Measurements from ENCODE around the gene NRDE2.
"Not testable (repeated sequence)": the region's sequence is repeated elsewhere in the genome, so short reads cannot be mapped to it uniquely, and the experiment has no call there.

Gene NRDE2

GRCh38 chr14:90266441-90267154 is 65.1 kb downstream of the NRDE2 start:
- DNase-seq = no peak

GRCh38 chr14:90263748-90264449 is 67.8 kb downstream of the NRDE2 start:
- DNase-seq = no peak

DNA sequence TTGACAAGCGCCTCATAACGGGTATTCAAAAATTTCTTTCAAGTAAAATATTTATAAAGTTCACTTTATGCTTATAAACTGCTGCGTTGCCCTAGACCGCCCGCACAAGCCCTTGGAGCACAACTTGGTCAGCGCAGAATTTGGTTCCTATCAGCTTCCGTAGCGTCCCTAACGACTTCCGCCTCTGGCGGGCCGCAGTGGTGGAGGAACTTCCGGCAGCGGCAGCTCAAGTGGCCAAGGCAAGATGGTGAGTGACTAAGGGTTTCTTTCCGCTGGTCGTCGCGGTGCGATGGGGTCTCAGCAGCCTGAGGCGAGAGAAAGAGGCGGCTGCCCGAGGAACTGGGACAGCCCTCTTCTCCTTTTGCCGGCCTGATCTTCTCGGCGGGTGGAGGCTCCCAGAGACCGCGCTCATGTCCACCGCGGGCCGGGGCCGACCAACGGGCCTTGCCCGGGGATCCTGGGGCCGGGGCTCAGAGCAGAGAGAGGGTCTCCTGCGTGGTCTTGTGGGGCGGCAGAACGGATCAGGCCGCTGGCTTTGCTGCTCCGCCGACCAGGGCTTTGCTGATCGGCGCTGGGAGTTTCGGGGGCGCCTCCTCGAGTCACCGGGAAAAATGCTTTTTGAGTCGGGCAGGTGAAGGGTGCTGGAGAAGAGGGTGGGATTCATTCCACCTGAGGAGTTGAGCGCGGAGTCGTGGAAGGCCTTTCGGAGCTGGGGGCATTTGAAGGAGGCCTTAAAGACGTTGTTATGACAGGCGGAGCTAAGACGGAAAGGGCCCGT is 75.2 kb downstream of the NRDE2 start, which contains the start of gene PSMC1:
Gene PSMC1, plus strand, starts transcription at position 200 of the 778 bp plus-strand sequence. Its CDS starts 45 bp downstream, at position 245.
- DNase-seq = peak; percentile 87 to 90

GRCh38 chr14:90255871-90256270 is 75.9 kb downstream of the NRDE2 start:
- DNase-seq = no peak

DNA sequence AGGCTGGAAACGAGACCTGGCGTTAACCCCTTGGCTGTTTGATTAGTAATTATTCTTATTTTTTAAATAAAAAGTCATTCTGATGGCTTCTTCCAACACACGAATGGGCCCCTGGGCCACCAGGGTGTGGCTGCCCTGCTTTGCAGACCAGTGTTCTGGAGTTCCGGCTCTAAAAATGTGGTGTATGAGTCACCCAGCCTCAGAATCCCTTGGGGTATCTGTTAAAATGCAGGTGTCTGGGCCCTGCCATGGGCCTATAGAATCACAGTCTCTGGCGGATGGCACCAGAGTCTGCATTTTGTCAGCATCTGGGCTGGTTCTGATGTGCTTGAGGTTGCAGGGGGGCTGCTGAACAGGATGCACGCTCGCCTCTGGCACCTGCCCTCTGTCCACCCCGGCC is 77.9 kb downstream of the NRDE2 start:
- DNase-seq = no peak

- no peak for DNase-seq
Observed at GRCh38 chr14:90248594-90248993, 83.1 kb downstream of the NRDE2 start.

GRCh38 chr14:90247441-90247840 is 84.3 kb downstream of the NRDE2 start:
- not testable (repeated sequence) for DNase-seq

- DNase-seq = no peak
Observed at GRCh38 chr14:90246936-90247335, 84.8 kb downstream of the NRDE2 start.

DNA sequence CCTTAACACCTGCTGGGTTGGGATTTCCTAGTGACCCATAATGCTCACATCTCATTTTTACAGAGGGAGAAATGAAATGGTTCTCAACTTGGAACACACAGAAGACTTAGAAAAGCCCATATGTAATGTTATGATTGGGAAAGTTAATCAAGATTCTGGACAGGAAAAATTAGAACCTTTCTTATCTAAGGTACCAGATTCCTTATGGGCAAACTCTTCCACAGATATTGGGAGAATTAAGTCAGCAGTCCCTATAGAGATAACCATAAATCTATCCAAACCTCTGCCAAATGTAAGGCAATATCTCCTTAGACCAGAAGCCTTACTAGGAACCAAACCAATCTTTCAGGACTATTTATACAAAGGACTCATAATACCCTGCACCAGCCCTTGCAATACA is 89.3 kb downstream of the NRDE2 start:
- DNase-seq = no peak

DNA sequence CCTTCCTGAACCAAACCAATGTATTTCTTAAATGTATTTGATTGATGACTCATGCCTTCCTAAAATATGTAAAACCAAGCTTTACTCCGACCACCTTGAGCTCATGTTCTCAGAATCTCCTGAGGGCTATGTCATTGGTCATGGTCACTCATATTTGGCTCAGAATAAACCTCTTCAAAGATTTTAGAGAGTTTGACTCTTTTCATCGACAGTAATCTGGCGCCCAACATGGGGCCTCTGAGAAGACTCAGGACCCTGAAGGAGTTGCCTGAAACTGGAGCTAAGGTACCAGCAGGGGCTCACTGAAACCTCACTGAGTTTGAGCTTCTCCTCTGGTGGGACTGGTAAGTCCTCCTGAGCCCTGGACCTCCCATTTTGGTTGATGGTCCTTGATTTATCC is 92.6 kb downstream of the NRDE2 start:
- peak in 1 of 2 donors; percentile 3 for DNase-seq

- peak; percentile 73 to 80 for DNase-seq
Observed at GRCh38 chr14:90235179-90235976, 96.4 kb downstream of the NRDE2 start.

DNA sequence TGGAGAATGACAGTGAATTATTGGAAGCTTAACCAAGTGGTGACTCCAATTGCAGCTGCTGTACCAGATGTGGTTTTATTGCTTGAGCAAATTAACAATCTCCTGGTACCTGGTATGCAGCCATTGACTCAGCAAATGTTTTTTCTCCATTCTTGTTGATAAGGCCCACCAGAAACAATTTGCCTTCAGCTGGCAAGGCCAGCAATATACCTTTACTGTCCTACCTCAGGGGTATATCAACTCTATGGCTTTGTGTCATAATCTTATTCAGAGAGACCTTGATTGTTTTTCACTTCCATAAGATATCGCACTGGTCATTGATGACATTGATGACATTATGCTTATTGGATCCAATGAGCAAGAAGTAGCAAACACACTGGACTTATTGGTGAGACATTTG is 101.8 kb downstream of the NRDE2 start:
- DNase-seq = not testable (repeated sequence)

- no peak for DNase-seq
Observed at GRCh38 chr14:90228478-90228877, 103.3 kb downstream of the NRDE2 start.

Data from stimulated activated CD4-positive, alpha-beta T cell treated with anti-CD3 and anti-CD28 coated beads, Interleukin-2, amount 100 ng/mL, for 24 hours (primary cell).